Activated CD4-positive, alpha-beta T cell treated with anti-CD3 and anti-CD28 coated beads, Interleukin-2, amount 50 U/mL, for 16 hours (primary cell): ENCODE results near the gene KDM4B.

Source experiments
- DNase-seq: peaks from one replicate; pipeline ENCODE4 v3.0.0-alpha.2; 2020

Gene KDM4B

GRCh38 chr19:5074830-5075394 is 106.0 kb downstream of the KDM4B start:
- DNase-seq = no peak

DNA sequence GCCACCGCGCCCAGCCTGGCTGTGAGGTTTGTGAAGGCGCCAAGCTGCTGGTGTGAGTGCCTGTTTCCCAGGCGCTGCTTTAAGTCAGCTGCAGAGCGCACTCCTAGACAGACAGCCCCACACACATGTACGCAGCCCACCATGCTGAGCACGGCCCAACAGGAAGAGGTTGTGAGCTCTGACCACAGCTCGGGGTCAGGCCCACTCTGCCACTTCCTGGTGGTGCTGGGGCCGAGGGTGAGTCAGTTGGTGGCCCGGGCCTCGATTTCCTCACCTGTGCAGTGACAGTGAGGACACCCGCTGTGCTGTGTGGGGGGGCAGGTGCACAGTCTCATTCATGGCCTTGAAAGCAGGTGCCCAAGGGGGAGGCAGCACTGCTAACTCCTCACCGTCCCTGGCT is 106.7 kb downstream of the KDM4B start:
- no peak for DNase-seq

GRCh38 chr19:5076440-5077208 is 107.7 kb downstream of the KDM4B start:
- no peak for DNase-seq

DNA sequence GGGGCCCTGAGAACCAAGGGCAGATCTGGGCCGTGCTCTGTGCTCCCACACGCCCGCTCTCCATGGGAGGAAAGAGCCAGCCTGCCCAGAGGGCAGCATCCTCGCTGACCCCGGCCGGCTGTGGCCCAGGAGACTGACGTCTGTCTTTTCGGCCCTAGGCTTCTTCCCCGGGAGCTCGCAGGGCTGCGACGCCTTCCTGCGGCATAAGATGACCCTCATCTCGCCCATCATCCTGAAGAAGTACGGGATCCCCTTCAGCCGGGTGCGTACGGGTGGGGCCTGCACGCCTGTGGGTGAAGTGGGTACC is 108.2 kb downstream of the KDM4B start:
- no peak for DNase-seq

DNA sequence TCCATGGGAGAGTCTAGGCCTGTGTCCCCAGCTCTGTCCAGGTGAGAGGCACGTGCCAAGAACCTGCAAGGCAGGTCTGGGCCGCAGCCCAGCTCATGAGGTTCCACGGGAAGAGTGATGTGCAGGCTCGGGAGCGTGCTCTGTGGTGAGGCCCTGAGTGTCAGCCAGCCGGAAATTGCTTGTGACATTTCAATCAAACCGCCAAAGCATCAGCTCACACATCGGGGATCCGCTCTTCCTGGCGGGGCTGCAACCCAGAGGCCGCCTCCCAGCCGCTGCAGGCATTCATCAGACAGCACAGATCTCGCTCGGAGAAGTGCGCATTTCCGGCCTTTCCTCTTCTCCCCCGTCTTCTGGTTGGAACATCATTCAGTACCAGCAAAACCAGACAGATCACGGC is 109.3 kb downstream of the KDM4B start:
- DNase-seq = no peak

DNA sequence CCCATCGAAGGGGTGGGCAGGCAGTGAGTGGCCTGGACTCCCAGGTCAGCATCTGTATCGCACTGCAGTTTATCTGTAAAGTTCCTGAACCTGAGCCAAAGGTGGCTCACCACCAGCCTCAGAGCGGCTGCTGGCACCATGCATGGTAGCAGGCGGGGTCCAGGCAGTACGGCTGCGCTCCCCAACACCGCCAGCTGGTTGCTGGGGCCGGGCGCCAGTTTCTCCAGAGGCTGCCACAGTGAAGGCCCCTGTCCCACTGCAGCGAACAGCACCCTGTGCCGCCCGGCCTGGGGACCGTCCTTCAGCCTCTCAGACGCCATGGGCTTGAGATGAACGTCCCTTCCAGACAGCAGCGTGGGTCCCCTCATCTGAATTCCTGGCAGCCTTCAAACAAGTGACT is 109.8 kb downstream of the KDM4B start:
- no peak for DNase-seq

DNA sequence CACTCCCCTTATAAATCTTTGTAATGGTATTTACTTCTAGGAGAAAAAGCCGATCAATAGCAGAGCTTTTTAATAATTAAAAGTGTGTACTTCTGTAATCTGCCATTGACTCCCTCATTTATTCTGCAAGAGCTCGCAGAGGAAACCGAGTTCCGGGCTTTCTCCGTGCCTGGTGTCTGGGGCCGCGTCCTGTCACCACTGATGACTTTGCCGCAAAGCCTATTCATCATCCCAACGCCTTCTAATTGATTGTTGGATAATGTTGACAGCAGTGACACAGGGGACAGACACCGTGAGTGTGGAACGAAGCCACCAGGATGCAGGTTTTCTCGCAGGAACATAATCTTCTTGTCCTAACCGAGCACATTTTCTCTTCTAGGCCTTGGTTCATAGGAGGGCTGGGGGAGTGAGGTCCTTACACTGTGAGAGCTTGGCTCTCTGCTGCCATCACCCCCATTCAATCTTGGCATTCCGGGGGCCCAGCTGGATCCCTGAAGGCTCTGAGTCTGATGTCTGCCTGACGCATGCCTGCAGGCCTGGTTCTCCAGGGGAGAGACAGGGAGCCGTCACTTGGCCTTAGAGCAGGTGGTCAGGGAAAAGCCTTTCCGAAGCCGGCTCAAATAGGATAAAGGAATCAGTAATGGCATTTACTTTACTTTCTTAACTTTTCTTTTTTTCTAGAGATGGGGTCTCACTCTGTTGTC is 110.3 kb downstream of the KDM4B start:
- DNase-seq = no peak

DNA sequence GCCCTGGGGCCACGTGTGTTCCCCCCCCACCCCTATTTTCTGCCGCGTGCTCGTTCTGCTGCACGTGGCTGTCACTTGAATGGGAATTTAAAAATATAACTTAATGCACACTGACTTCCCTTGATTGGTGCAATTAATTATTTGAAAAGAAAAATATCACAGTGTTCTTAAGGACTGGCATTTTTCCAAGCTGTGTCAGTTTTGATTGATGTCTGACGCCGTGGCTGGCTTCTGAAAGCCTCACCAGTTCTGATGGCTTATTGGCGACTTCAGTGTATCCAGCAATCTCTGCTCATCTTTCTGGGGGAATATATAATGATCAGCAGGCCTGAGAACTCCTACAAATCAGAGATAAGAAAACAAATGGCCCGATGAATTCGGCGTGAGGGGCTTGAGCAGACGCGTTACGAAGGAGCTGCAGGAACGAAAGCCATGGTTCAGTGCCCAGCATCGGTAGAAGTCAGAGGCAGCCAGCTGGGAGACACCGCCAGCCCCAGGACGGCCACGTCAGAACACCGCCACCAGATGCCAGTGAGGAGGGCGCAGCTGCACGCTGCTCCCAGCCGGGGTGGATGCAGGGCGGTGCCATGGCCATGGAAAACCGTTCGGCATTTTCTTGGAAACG is 111.2 kb downstream of the KDM4B start:
- DNase-seq = no peak

DNA sequence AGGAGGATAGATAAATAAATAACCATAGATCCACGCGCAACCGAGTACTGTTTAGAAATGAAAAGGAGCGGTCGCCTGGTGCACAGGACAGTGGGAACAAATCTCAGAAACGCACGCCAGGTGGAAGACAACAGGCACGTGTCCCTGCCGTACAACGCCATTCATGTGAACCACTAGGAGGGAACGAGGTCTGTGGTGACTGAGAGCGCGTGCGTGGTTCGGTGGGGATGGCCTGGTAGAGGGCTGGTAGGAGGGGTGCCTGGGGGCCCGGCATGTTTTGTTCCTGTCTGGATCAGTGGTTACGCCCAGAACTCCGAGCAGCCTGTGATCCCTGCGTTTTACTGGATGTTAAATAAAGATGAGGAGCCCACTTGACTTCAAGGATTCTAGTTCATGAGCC is 111.9 kb downstream of the KDM4B start:
- no peak for DNase-seq

DNA sequence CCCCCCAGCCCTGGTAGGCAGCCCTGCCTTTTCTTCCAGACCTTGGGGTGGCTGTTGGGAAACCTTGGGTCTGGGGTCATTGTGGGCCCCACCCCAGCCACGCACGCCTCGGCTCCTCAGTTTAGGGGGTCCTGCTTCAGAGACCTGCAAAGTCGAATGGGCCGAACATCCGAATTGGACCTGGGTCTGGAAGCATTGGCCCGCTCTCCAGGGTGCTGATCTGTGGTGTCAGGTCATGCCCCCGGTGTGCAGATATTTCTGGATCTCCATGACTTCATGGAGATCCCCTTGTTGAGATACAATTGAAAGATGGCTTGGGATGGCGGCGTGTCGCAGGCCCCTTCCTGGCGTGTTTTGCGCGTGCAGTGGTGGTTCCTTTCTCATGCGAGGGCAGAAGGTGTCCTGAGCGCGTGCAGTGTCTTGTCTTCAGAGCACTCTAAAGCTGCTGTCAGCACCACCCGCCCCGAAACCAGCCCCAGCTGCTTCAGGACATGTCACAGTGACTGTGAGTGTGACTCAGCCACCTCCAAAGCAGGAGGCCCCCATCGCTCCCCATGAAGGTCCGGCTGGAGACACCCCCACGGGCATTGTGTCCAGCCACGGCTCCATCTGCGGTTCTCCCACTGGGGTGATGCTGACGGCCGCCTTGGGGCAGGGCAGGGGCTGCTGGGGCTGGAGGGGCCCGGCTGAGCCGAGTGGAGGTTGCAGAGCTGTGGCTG is 112.7 kb downstream of the KDM4B start:
- DNase-seq = no peak

GRCh38 chr19:5083547-5083965 is 114.6 kb downstream of the KDM4B start:
- no peak for DNase-seq

- no peak for DNase-seq
Observed at GRCh38 chr19:5085566-5085965, 116.7 kb downstream of the KDM4B start.

GRCh38 chr19:5086230-5086629 is 117.3 kb downstream of the KDM4B start:
- DNase-seq = no peak

DNA sequence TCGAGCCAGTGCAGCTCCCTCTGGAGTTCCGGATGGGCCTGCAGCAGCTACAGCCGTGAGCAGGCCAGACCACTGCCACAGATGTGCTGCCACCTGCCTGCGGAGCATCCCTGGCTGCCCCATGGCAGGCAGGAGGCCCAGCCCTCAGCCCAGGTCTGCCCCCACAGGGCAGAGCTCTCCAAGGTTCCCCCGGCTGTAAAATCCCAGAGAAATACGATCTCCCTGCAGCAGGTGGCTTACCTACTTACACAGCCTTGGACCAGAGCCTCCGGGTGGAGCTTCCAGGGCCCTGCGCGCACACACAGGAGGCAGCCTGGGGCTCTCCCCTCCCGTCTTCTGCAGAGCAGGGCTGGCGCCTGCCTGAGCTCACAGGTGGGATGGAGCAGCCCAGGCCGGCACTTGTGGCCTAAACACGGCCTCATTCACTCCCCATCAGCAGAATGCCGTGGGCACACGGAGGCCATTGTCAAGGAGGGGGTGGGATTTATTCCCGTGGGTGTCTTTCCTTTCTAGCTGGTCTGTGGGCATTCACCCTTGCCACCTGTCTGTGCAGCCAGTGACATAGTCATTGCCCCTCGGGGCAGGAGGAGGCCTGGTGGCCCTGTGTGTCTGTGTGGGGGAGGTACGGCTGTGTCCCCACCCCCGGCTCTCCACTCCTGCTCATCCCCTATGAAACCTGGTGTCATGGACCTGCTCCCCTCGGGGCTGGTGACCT is 118.0 kb downstream of the KDM4B start:
- no peak for DNase-seq

GRCh38 chr19:5089283-5089682 is 120.4 kb downstream of the KDM4B start:
- DNase-seq = no peak

DNA sequence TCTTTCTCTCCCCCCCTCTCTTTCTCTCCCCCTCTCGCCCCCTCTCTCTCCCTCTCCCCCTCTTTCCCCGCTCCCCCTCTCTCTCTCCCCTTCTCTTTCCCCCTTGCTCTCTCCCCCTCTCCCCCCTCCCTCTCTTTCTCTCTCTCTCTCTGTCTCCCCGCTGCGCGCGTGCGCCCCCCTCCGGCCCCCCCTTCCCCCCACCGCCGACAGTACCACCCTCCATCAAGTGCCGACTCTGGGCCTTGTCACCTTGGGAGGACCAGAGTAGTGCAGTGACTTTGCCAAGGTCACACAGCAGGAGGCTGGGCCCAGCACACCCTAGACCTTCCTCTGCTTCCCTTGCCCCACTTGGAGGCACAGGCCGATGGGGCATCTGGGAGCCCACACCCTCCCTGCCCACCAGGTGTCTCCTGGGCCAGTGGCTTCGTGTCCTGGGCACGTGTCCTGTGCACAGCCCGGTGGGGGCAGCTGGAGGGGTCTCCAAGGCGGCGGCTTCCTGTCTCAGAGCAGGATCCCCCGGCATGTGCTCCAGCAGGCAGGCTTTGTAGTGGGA is 121.6 kb downstream of the KDM4B start:
- no peak for DNase-seq

- DNase-seq = no peak
Observed at GRCh38 chr19:5091018-5091683, 122.2 kb downstream of the KDM4B start.

- no peak for DNase-seq
Observed at GRCh38 chr19:5091684-5092480, 123.0 kb downstream of the KDM4B start.

- no peak for DNase-seq
Observed at GRCh38 chr19:5092481-5092843, 123.5 kb downstream of the KDM4B start.

DNA sequence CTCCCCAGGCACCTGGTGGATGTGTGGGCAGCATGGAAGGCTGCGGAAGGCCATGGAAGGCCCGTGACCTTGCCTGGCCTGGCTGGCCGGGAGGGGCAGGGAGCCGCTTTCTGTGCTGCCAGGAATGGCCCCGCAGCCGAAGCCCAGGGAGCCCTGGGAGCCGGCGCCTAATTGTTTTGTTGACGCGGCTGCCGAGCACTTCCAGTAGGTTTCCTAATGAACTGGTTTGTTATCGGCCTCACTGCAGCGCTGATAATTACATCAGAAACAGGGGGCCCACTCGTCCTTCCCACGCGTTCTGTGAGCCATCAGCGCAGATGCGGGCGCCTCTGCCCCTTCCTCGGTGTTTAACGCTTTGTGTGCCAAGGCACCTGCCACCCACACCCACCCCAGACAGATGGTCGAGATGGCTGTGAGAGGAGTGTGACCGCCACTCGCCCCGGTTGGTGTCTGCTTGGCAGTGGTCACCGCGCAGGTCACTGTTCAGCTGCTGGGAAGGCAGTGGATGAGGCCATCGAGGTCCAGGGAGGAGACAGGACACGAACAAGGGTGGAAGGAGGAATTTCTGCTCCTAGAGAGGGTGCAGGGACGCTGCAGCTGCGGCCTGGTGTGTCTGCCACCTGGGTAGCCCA is 124.5 kb downstream of the KDM4B start:
- no peak for DNase-seq
